Right lobe of liver (tissue), 4 donors: Measurements from ENCODE around the gene ZNF609.

Source experiments
- POLR2A ChIP-seq: fragments of 450-650 bp; IDR thresholded peaks from one replicate; pipeline ENCODE4 v1.6.1; 2017; ENCODE audit warnings: antibody characterized with exemption, mild to moderate bottlenecking
- TF ChIP-seq, protein P1 (sequence below), 4 donors: fragments of 200-600 bp in 3 of 4; fragments of 450-650 bp in 1 of 4; IDR thresholded peaks; one replicate each; pipeline versions ENCODE4 v1.5.1 to v1.8.0; 2016 to 2022; ENCODE audit warnings: antibody characterized with exemption in 4 of 4, mild to moderate bottlenecking in 2 of 4
- donor health status: DM: no; HTN: no; CAD: no.
- donor health status: DM: no; HTN: no; CAD: no.
- donor health status: DM: no; HTN: yes; CAD: no.

- no peak for TF ChIP-seq POLR2A
- TF ChIP-seq, protein P1, sequence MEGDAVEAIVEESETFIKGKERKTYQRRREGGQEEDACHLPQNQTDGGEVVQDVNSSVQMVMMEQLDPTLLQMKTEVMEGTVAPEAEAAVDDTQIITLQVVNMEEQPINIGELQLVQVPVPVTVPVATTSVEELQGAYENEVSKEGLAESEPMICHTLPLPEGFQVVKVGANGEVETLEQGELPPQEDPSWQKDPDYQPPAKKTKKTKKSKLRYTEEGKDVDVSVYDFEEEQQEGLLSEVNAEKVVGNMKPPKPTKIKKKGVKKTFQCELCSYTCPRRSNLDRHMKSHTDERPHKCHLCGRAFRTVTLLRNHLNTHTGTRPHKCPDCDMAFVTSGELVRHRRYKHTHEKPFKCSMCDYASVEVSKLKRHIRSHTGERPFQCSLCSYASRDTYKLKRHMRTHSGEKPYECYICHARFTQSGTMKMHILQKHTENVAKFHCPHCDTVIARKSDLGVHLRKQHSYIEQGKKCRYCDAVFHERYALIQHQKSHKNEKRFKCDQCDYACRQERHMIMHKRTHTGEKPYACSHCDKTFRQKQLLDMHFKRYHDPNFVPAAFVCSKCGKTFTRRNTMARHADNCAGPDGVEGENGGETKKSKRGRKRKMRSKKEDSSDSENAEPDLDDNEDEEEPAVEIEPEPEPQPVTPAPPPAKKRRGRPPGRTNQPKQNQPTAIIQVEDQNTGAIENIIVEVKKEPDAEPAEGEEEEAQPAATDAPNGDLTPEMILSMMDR (IDR thresholded peaks at IDR 0.05): no peak
These were observed 37.7 kb upstream of the ZNF609 start for GRCh38 chr15:64422697-64423096.
